ENCODE results near the gene MYH8. TPM values are rescaled to one million over a fixed set of nuclear protein-coding genes. Genes with fewer than 3 reads are reported as not detected.

The MYH8 gene
- total and polyA plus RNA-seq, 2 of the 4 experiments (the other 2 are of a cell fraction): not detected

GRCh38 chr17:10394201-10394887, 27.4 kb downstream of the MYH8 start:
- Histone ChIP-seq H3K4ac (ENCODE audit: low read depth, low read length) (no peak overlapping the region), H3K4me2 (ENCODE audit: low read depth, low read length) (no peak overlapping the region), H3K9me3 (ENCODE audit: control insufficient read depth, insufficient read depth, low read length) (no peaks in the 10 kb centered on the region), H4K20me1 (ENCODE audit: insufficient read depth, low read length) (no peaks in the 10 kb centered on the region), H3K18ac (ENCODE audit: low read depth, low read length) (no peak overlapping the region), H3K56ac (ENCODE audit: extremely low read depth, insufficient read depth, low read length) (no peak overlapping the region), H4K5ac (ENCODE audit: low read depth, low read length) (no peak overlapping the region), H3K27ac (ENCODE audit: insufficient read depth, low read length) (no peak overlapping the region), H2AK5ac (ENCODE audit: low read depth, low read length) (no peak overlapping the region), H3K4me1 (ENCODE audit: control insufficient read depth, insufficient read depth, low read length) (no peaks in the 10 kb centered on the region), H3K9ac (ENCODE audit: low read depth, low read length) (no peak overlapping the region), H2AK9ac (replicated peaks; ENCODE audit: low read depth, low read length, poor library complexity) (no peak overlapping the region), H4K8ac (ENCODE audit: low read depth in 2 of 2, low read length in 2 of 2) (no peak overlapping the region), H2BK5ac (ENCODE audit: low read depth, low read length, poor library complexity, severe bottlenecking) (no peak overlapping the region), H3K14ac (replicated peaks; ENCODE audit: low read depth, low read length) (no peak overlapping the region), H2AFZ (replicated peaks; ENCODE audit: low read length, poor library complexity) (no peak overlapping the region), H3K27me3 (ENCODE audit: control insufficient read depth, insufficient read depth, low read length) (no peaks in the 10 kb centered on the region), H3K4me3 (ENCODE audit: insufficient read depth, low read depth, low read length) (no peak overlapping the region), H3K23ac (ENCODE audit: low read depth, low read length) (no peak overlapping the region), H2BK120ac (ENCODE audit: low read depth, low read length) (no peak overlapping the region), H3K79me1 (ENCODE audit: low read depth in 1 of 2, low read length in 2 of 2) (no peaks in the 10 kb centered on the region), H2BK20ac (ENCODE audit: low read depth, low read length) (no peak overlapping the region), H4K91ac (ENCODE audit: insufficient read depth, low read depth, low read length) (no peak overlapping the region), H3K9me1 (ENCODE audit: insufficient read depth, low read length) (no peaks in the 10 kb centered on the region), H3K36me3 (ENCODE audit: control insufficient read depth, insufficient read depth, low read length) (no peaks in the 10 kb centered on the region), H2BK15ac (ENCODE audit: low read depth, low read length) (no peak overlapping the region)
- TF ChIP-seq RFX5 (IDR thresholded peaks at IDR 0.05; ENCODE audit: low read depth, low read length) (no peak), USF2 (IDR thresholded peaks at IDR 0.05; ENCODE audit: low read depth, low read length) (no peak), CTCF (conservative IDR thresholded peaks at IDR 0.05; ENCODE audit: low read depth, low read length) (no peak), RAD21 (IDR thresholded peaks at IDR 0.05; ENCODE audit: low read length) (no peak), FOS (IDR thresholded peaks at IDR 0.05; ENCODE audit: low read depth, low read length) (no peak), CHD1 (IDR thresholded peaks at IDR 0.05; ENCODE audit: low read depth, low read length) (no peak), ELK1 (IDR thresholded peaks at IDR 0.05; ENCODE audit: borderline replicate concordance, low read depth, low read length) (no peak), MXI1 (IDR thresholded peaks at IDR 0.05; ENCODE audit: borderline replicate concordance, low read depth, low read length) (no peak), MAFK (IDR thresholded peaks at IDR 0.05; ENCODE audit: low read depth, low read length) (no peak), BHLHE40 (IDR thresholded peaks at IDR 0.05; ENCODE audit: low read depth, low read length) (no peak)
- 40% methylated on average over 1 of the region's 6 CpGs; no CpG with 5 or more reads in 1 of the 2 experiments for WGBS, 2 experiments (ENCODE audit: extremely low coverage in 2 of 2, insufficient read length in 1 of 2)
- dilution Hi-C loops (cut with HindIII; ENCODE audit: low sequenced_read_pairs, unreplicated experiment) (no loop called here), in situ Hi-C loops (cut with MboI; ENCODE audit: low sequenced_read_pairs) (no loop called here), intact Hi-C loops (cut with micrococcal nuclease) (no loop called here)
- ATAC-seq (ENCODE audit: low read depth): no peak
- CTCF ChIA-PET: no interaction called here
- no peak for DNase-seq
- no TSS peak for BruUV-seq (replicated peaks)
- POLR2A ChIA-PET (ENCODE audit: unreplicated experiment): no interaction called here
